Skeletal muscle tissue (tissue), 4 donors: ENCODE results near the gene USP15. TPM values are rescaled to one million over a fixed set of nuclear protein-coding genes. Genes with fewer than 3 reads are reported as not detected.
"Not testable (repeated sequence)": the region's sequence is repeated elsewhere in the genome, so short reads cannot be mapped to it uniquely, and the experiment has no call there.

Source experiments
- H3K27ac ChIP-seq: one replicate; pipeline ENCODE4 v1.7.0; 2013; ENCODE audit warnings: mild to moderate bottlenecking, low read depth, low read length, inconsistent platforms
- H3K27me3 ChIP-seq, 3 donors: one replicate each; pipeline ENCODE4 v1.7.0; 2013; ENCODE audit warnings: low read length in 3 of 3; ENCODE audit not compliant: control insufficient read depth in 3 of 3, insufficient read depth in 3 of 3
- H3K36me3 ChIP-seq, 3 donors: one replicate each; pipeline ENCODE4 v1.7.0; 2013; ENCODE audit warnings: low read length in 3 of 3; ENCODE audit not compliant: control insufficient read depth in 3 of 3, insufficient read depth in 3 of 3
- H3K4me1 ChIP-seq, 3 donors: one replicate each; pipeline ENCODE4 v1.7.0; 2013; ENCODE audit warnings: low read length in 3 of 3, mild to moderate bottlenecking in 3 of 3; ENCODE audit not compliant: control insufficient read depth in 3 of 3, insufficient read depth in 3 of 3
- H3K4me3 ChIP-seq, 3 donors: one replicate each; pipeline ENCODE4 v1.7.0; 2013; ENCODE audit warnings: low read length in 3 of 3
- H3K9ac ChIP-seq, 3 donors: one replicate each; pipeline ENCODE4 v1.7.0; 2013; ENCODE audit warnings: low read length in 3 of 3, mild to moderate bottlenecking in 3 of 3, moderate library complexity in 2 of 3, low read depth in 1 of 3
- H3K9me3 ChIP-seq, 3 donors: one replicate each; pipeline ENCODE4 v1.7.0; 2013; ENCODE audit warnings: low read length in 3 of 3; ENCODE audit not compliant: control insufficient read depth in 3 of 3
- total RNA-seq: library from RNA; depleted of rRNA; stranded (reverse); fragments of >200 nt; gene quantifications from one replicate; pipeline ENCODE4 v1.2.3, GENCODE V29; 2014
- donor health status: Osteomylitis.

Gene USP15
- total RNA-seq, 1 donor from 2014 or later, result 38.1 TPM

DNA sequence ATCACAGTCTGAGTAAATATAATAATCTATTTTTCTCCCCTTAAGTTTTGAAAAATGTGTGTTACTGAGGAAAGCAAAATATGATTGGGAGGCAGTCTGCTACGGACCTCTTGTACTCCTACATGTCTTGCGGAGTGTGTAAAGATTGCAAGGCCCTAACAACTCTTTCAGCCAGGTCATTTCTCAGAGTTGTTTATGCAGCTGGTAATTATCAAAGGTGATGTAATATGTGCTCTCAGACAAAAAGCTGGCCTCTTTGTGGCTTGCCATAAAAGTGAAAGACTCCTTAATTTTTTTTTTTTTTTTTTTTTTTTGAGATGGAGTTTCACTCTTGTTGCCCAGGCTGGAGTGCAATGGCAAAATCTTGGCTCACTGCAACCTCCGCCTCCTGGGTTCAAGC lies 165.9 kb downstream of the USP15 start:
- no peak overlapping the region for H3K9ac ChIP-seq
- H3K4me3 ChIP-seq, result no peak overlapping the region
- H3K4me1 ChIP-seq, result no peaks in the 10 kb centered on the region
- peaks cover 0 to 4% (median 3%) of the 10 kb centered on the region in 3 donors for H3K9me3 ChIP-seq
- H3K27ac ChIP-seq, result no peak overlapping the region
- peaks cover 3 to 4% (median 4%) of the 10 kb centered on the region in 3 donors for H3K27me3 ChIP-seq
- no peaks in the 10 kb centered on the region for H3K36me3 ChIP-seq

DNA sequence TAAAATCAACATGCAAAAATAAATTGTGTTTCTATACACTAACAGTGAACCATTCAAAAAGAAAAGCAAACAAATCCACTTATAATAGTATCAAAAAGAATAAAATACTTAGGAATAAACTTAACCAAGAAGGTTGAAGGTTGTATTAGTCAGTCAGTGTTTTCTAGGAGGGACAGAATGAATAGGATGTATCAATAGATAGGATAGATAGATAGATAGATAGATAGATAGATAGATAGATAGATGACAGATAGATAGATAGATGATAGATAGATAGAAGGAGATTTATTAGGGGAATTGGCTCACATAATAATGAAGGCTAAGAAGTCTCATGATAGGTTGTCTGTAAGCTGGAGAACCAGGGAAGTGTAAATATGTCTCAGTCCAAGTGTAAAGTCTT lies 169.3 kb downstream of the USP15 start:
- no peak overlapping the region for H3K9ac ChIP-seq
- peaks cover 0 to 1% (median 0%) of the 10 kb centered on the region in 3 donors for H3K4me1 ChIP-seq
- H3K27ac ChIP-seq, result no peak overlapping the region
- H3K36me3 ChIP-seq, result no peaks in the 10 kb centered on the region
- peaks cover 0 to 4% (median 3%) of the 10 kb centered on the region in 3 donors for H3K9me3 ChIP-seq
- peaks cover 12 to 19% (median 15%) of the 10 kb centered on the region in 3 donors for H3K27me3 ChIP-seq
- H3K4me3 ChIP-seq, result no peak overlapping the region

DNA sequence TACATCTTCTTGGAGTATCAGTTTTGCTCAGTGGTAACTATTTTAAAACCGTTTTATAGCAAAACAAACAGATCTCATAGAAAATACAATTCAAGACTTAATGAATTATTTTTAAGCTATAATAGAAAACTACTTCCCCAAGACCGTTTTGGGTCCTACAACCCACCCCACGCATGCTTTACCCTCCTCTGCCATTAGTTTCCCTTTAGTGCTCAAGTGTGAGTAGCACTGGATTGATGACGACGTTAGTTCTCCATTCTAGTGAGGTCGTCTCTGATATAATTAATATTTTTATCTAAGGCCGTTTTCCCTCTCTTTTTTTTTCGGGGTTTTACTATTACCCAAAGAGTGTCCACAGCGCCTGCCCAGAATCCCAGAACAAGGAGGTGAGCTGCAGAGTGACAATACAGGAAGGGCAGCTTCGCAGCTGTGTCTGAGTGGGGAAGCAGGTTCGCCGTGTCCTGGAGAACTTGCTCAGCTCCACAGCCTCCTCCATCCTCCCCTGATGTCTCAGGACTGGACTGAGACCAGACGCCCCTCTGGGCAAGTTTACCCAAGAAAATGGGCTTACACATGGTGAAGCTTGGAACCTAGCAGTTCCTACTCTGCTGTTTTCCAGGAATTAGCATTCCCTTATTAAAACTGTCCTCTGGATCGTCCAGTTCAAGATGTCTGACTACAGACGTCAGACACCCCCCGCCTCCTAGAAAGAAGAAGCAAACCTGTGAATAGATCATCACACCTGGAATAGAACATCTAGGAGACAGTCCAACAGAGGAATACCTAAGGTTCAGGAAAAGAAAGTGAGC lies 174.5 kb downstream of the USP15 start:
- H3K27me3 ChIP-seq, result peaks cover 23 to 35% (median 26%) of the 10 kb centered on the region in 3 donors
- no peaks in the 10 kb centered on the region for H3K36me3 ChIP-seq
- peak overlapping the region in 2 of 3 donors; percentile 33 to 73 for H3K9ac ChIP-seq
- no peak overlapping the region for H3K27ac ChIP-seq
- H3K4me3 ChIP-seq, result peak overlapping the region; percentile 71 to 77 (median 74)
- no peaks in the 10 kb centered on the region for H3K9me3 ChIP-seq
- peaks cover 12 to 14% (median 13%) of the 10 kb centered on the region in 3 donors for H3K4me1 ChIP-seq

DNA sequence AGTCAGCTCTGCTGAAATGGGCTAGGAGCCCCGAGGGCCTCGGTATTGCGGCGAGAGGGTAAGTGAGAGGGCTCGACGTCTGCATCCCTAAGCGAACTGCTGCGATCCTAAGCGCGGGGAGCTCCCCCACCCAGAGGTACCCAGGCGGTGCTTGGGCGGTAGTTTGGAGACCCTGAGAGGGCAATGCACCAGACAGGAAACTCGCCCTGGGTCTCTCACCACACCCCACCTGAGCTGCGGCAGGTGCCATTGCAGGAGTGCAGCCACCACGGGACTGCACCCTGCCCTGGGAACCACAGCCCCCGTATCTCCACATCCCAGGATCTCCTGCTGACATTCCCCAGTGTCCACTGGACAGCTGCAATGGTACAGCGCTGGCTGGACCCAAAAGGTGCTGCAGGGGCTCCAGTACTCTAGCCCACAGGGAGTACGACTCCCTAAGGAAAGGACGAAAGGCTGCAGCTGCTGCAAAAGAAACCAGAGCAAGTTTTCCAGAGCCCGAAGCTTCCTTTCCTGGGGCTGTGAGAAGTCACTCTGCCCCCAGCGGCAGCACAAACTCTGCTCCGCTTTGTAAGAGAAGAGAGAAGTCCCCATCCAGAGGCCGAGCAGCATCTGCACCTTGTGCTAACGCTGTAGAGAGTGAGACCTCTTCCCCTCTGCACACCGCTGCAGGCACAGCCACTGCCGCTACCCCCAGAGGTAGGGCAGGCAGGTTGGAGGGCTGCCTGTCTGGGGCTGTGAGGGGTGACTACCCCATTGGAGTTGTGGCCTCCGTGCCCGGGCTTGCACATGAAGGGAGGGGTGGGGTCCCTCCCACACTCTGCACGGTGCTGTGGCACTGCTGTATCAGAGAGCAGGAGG lies 175.3 kb downstream of the USP15 start:
- Histone ChIP-seq H3K27me3 (peaks cover 21 to 33% (median 23%) of the 10 kb centered on the region in 3 donors), H3K9ac (peak overlapping the region in 2 of 3 donors; percentile 33 to 73), H3K4me1 (peaks cover 12 to 14% (median 13%) of the 10 kb centered on the region in 3 donors), H3K36me3 (no peaks in the 10 kb centered on the region), H3K27ac (no peak overlapping the region), H3K9me3 (no peaks in the 10 kb centered on the region), H3K4me3 (peak overlapping the region; percentile 71 to 77 (median 74))

DNA sequence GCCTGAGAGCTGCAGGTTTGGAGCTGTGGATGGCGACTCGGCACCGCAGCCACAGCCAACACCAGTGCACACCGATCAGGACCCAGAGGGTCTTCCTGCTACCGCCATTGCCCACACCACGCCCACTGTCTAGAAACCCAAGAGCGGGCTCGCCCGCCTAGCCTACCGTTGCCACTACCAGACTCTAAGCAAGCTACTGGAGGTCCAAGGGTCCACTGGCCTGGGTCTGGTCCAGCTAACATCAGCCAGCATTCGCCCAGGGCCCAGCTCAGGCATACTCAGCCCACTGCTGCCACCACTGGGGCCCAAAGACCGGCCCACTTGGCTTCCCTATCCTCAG lies 175.9 kb downstream of the USP15 start:
- no peak overlapping the region for H3K9ac ChIP-seq
- H3K4me3 ChIP-seq, result peak overlapping the region in 1 of 3 donors; percentile 74
- H3K27me3 ChIP-seq, result peaks cover 21 to 33% (median 23%) of the 10 kb centered on the region in 3 donors
- H3K36me3 ChIP-seq, result no peaks in the 10 kb centered on the region
- peaks cover 12 to 14% (median 13%) of the 10 kb centered on the region in 3 donors for H3K4me1 ChIP-seq
- no peaks in the 10 kb centered on the region for H3K9me3 ChIP-seq
- no peak overlapping the region for H3K27ac ChIP-seq

DNA sequence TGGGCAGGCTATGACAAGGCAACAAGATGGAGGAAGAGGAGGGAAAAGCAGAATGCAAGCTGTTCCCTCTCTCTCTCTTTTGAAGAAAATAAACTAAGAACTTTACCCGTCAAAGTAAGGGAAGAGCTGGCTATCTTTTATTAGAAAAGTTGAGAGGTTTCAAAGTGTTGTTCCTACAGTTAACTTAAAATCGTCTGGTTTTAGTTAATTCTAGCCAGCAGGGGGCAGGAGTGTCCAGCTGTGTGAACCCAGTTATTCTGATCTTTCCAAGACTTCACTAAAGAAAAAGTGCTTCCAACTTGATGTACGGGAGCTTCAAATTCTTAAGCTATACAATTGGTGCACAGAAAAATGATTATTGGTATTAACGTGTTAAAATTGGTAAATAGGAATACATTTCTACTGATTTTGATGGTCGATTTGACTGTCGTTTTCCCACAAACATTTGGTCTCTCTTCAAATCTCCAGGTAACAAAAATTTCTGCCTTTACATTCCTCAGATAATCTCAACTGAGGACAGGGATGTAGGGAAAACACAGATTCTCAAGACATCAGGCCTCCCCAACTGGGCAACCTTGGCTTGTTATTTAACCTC lies 178.0 kb downstream of the USP15 start:
- Histone ChIP-seq H3K36me3 (no peaks in the 10 kb centered on the region), H3K4me3 (no peak overlapping the region), H3K4me1 (peaks cover 12 to 14% (median 13%) of the 10 kb centered on the region in 3 donors), H3K9me3 (peaks cover 0 to 2% (median 0%) of the 10 kb centered on the region in 3 donors), H3K9ac (no peak overlapping the region), H3K27me3 (peaks cover 12 to 27% (median 17%) of the 10 kb centered on the region in 3 donors), H3K27ac (no peak overlapping the region)

DNA sequence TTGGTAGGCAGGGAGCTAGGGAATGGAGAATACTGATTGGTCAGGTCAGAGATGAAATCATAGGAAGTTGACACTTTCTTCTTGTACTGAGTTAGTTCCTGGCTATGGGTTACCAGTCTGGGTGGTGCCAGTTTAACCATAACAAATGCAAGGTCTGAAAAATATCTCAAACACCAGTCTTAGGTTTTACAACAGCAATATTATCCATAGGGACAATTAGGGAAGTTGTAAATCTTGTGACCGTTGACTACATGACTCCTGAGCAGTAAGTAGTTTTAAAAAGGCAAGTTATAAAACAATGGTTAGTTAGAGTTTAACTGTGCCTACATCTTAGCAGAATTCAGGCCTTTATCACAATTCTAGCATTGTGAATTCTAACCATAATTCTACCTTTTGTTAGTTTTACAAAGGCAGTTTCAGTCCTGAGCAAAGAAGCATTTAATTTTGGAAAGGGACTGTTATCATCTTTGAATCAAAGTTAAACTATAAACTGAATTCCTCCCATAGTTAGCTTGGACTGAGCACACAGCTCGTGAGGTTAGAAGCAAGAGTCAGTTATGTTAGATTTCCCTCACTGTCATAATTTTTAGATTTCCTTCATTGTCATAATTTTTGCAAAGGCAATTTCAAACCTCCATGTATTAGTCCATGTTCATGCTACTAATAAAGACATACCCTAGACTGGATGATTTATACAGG lies 186.7 kb downstream of the USP15 start:
- H3K9ac ChIP-seq, result no peak overlapping the region
- no peak overlapping the region for H3K27ac ChIP-seq
- no peaks in the 10 kb centered on the region for H3K36me3 ChIP-seq
- no peaks in the 10 kb centered on the region for H3K27me3 ChIP-seq
- no peaks in the 10 kb centered on the region for H3K4me1 ChIP-seq
- peaks cover 0 to 5% (median 0%) of the 10 kb centered on the region in 3 donors for H3K9me3 ChIP-seq
- no peak overlapping the region for H3K4me3 ChIP-seq

DNA sequence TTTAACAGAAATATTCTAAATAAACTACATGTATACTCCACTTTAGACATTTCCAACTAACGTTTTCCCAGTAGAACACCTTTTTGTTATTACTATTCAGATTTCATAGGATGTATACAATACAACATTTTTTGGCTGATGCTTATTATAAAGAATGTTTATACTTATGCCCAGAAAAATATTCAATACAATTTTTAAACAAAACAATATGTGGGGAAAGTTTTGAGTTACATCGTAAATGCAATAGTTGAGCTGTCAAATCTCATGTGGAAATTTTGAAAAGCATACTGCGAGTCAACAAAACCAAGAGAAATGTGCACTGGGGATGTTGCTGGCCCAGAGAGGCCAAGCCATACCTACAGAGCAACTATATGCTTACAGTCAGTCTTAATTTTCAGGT lies 188.2 kb downstream of the USP15 start:
- H3K36me3 ChIP-seq, result no peaks in the 10 kb centered on the region
- peaks cover 0 to 4% (median 0%) of the 10 kb centered on the region in 3 donors for H3K9me3 ChIP-seq
- no peak overlapping the region for H3K27ac ChIP-seq
- H3K27me3 ChIP-seq, result no peaks in the 10 kb centered on the region
- H3K4me3 ChIP-seq, result no peak overlapping the region
- H3K4me1 ChIP-seq, result no peaks in the 10 kb centered on the region
- no peak overlapping the region for H3K9ac ChIP-seq

DNA sequence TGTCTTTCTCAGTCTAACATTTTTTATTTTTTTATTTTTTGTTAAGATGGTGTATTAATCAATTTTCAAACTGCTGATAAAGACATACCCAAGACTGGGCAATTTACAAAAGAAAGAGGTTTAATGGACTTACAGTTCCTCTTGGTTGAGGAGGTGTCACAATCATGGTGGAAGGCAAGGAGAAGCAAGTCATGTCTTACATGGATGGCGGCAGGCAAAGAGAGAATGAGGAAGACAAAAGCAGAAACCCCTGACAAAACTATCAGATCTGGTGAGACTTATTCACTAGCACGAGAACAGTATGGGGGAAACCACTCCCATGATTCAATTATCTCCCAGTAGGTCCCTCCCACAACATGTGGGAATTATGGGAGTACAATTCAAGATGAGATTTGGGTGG lies 195.2 kb downstream of the USP15 start:
- H3K27ac ChIP-seq, H3K36me3 ChIP-seq, H3K27me3 ChIP-seq, H3K9ac ChIP-seq, H3K9me3 ChIP-seq, H3K4me1 ChIP-seq, H3K4me3 ChIP-seq: not testable (repeated sequence)
